Peyer's patch (tissue), 4 donors: ENCODE data around the gene ANGPTL2.

Experiments
- POLR2A ChIP-seq, 2 donors: fragments of 450-650 bp; IDR thresholded peaks; one replicate each; pipeline ENCODE4 v1.5.1; 2017; ENCODE audit warnings: antibody characterized with exemption in 2 of 2, mild to moderate bottlenecking in 2 of 2, moderate library complexity in 2 of 2
- TF ChIP-seq, protein P1 (sequence below), 6 experiments: fragments of 450-650 bp in 4 of 6; fragments of 200-600 bp in 2 of 6; sonication (generic) in 1 of 6; IDR thresholded peaks; one replicate each; pipeline ENCODE4 v1.5.1; 2017 to 2019; ENCODE audit warnings: antibody characterized with exemption in 6 of 6, mild to moderate bottlenecking in 3 of 6, moderate library complexity in 1 of 6

- TF ChIP-seq, protein P1, sequence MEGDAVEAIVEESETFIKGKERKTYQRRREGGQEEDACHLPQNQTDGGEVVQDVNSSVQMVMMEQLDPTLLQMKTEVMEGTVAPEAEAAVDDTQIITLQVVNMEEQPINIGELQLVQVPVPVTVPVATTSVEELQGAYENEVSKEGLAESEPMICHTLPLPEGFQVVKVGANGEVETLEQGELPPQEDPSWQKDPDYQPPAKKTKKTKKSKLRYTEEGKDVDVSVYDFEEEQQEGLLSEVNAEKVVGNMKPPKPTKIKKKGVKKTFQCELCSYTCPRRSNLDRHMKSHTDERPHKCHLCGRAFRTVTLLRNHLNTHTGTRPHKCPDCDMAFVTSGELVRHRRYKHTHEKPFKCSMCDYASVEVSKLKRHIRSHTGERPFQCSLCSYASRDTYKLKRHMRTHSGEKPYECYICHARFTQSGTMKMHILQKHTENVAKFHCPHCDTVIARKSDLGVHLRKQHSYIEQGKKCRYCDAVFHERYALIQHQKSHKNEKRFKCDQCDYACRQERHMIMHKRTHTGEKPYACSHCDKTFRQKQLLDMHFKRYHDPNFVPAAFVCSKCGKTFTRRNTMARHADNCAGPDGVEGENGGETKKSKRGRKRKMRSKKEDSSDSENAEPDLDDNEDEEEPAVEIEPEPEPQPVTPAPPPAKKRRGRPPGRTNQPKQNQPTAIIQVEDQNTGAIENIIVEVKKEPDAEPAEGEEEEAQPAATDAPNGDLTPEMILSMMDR (IDR thresholded peaks at IDR 0.05): no peak
- no peak for TF ChIP-seq POLR2A (IDR thresholded peaks at IDR 0.05)
Measured at GRCh38 chr9:127131871-127132270, 9.4 kb upstream of the ANGPTL2 start.
